Endothelial cell of umbilical vein (primary cell): ENCODE data around the gene ACSF3. TPM values are rescaled to one million over a fixed set of nuclear protein-coding genes. Genes with fewer than 3 reads are reported as not detected.

Experiments used
- BruUV-seq: library from RNA; stranded (reverse); fragments of 400-500 nt; replicated peaks from 2 replicates; lab custom pipeline; 2021; lab: Mats Ljungman, UMichigan
- CTCF ChIA-PET: fragments of 300-600, 350-600 bp; sonication (Branson Sonifier 250); formaldehyde crosslinking; loops from one replicate; lab custom pipeline; 2021; ENCODE audit warnings: antibody characterized with exemption, inconsistent platforms; lab: Charles Lee
- POLR2A ChIA-PET: fragments of 300-600, 350-600 bp; sonication (Branson Sonifier 250); formaldehyde crosslinking; loops from one replicate; lab custom pipeline; 2021; ENCODE audit warnings: antibody characterized with exemption, inconsistent platforms; lab: Charles Lee
- DNase-seq: peaks from one replicate; pipeline ENCODE4 v3.0.0-alpha.2; 2011; ENCODE audit warnings: low read depth, low spot score
- FAIRE-seq: peaks from 2 replicates; lab custom pipeline; 2011; peaks lifted over from hg19 to GRCh38; lab: Jason Lieb, UNC
- H2AFZ ChIP-seq: 2 replicates; pipeline ENCODE4 v1.6.0; 2012; ENCODE audit warnings: low read depth, low read length, control low read depth, inconsistent platforms
- H3K27ac ChIP-seq: 2 replicates; pipeline ENCODE4 v1.5.1; 2011; ENCODE audit warnings: low read depth, mild to moderate bottlenecking, control low read depth, low read length, moderate library complexity; ENCODE audit not compliant: insufficient read depth
- H3K27me3 ChIP-seq, 2 experiments: 2 replicates each; pipeline versions ENCODE4 v1.6.0 to v1.6.1; 2011; ENCODE audit warnings: low read length in 2 of 2, mixed read lengths in 1 of 2; ENCODE audit not compliant: control insufficient read depth in 2 of 2, insufficient read depth in 2 of 2
- H3K36me3 ChIP-seq, 2 experiments: 2 replicates in 1 of 2; 3 replicates in 1 of 2; pipeline ENCODE4 v1.5.1; 2011; ENCODE audit warnings: low read length in 2 of 2, mild to moderate bottlenecking in 1 of 2, moderate library complexity in 1 of 2; ENCODE audit not compliant: control insufficient read depth in 2 of 2, insufficient read depth in 2 of 2; ENCODE audit errors: extremely low read depth in 1 of 2
- H3K4me1 ChIP-seq: 3 replicates; pipeline ENCODE4 v1.5.1; 2011; ENCODE audit warnings: mild to moderate bottlenecking, low read length; ENCODE audit not compliant: control insufficient read depth, insufficient read depth; ENCODE audit errors: extremely low read depth
- H3K4me2 ChIP-seq: 2 replicates; pipeline ENCODE4 v1.6.1; 2011; ENCODE audit warnings: low read length, control low read depth, mixed read lengths; ENCODE audit not compliant: insufficient read depth
- H3K4me3 ChIP-seq, 3 experiments: fragments of 200-600 bp in 1 of 3; sonication (generic), shearing (Covaris generic) in 1 of 3; replicated peaks in 1 of 3; 2 replicates each; pipeline ENCODE4 v1.5.1; 2011 to 2016; ENCODE audit warnings: control low read depth in 3 of 3, low read length in 3 of 3, mild to moderate bottlenecking in 2 of 3, inconsistent platforms in 1 of 3, low read depth in 1 of 3, moderate library complexity in 1 of 3; ENCODE audit not compliant: insufficient read depth in 1 of 3
- H3K79me2 ChIP-seq: 2 replicates; pipeline ENCODE4 v1.6.0; 2012; ENCODE audit warnings: low read length, inconsistent platforms; ENCODE audit not compliant: control insufficient read depth, insufficient read depth
- H3K9ac ChIP-seq: replicated peaks from 2 replicates; pipeline ENCODE3; 2011; ENCODE audit warnings: low read length, control low read depth; ENCODE audit not compliant: insufficient read depth; ENCODE audit errors: extremely low read depth
- H3K9me1 ChIP-seq: replicated peaks from 3 replicates; pipeline ENCODE4 v1.6.0; 2011; ENCODE audit warnings: mild to moderate bottlenecking, low read length; ENCODE audit not compliant: control insufficient read depth, insufficient read depth; ENCODE audit errors: extremely low read depth
- H3K9me3 ChIP-seq: replicated peaks from 2 replicates; pipeline ENCODE4 v1.5.1; 2012; ENCODE audit warnings: low read length, inconsistent platforms; ENCODE audit not compliant: control insufficient read depth, insufficient read depth
- H4K20me1 ChIP-seq: replicated peaks from 2 replicates; pipeline ENCODE3; 2011; ENCODE audit warnings: mild to moderate bottlenecking, low read length; ENCODE audit not compliant: control insufficient read depth, insufficient read depth; ENCODE audit errors: extremely low read depth
- CTCF ChIP-seq, 2 donors: IDR thresholded peaks; 1 replicate in 1 of 2; 2 replicates in 1 of 2; pipeline ENCODE4 v1.5.1; 2011; ENCODE audit warnings: low read length in 2 of 2, mild to moderate bottlenecking in 2 of 2, moderate library complexity in 2 of 2, control low read depth in 1 of 2, inconsistent platforms in 1 of 2, low read depth in 1 of 2; ENCODE audit not compliant: insufficient read depth in 1 of 2; ENCODE audit errors: extremely low read depth in 1 of 2
- EZH2 ChIP-seq: IDR thresholded peaks from 2 replicates; pipeline ENCODE4 v1.6.1; 2012; ENCODE audit warnings: borderline replicate concordance, low read depth, mild to moderate bottlenecking, moderate library complexity, low read length, inconsistent platforms; ENCODE audit not compliant: severe bottlenecking
- FOS ChIP-seq: IDR thresholded peaks from 2 replicates; pipeline ENCODE4 v1.6.1; 2011; ENCODE audit warnings: mild to moderate bottlenecking, low read length, moderate library complexity, borderline replicate concordance; ENCODE audit not compliant: insufficient read depth
- GATA2 ChIP-seq: IDR thresholded peaks from 2 replicates; pipeline ENCODE4 v1.7.0; 2011; ENCODE audit warnings: low read depth, mild to moderate bottlenecking, moderate library complexity, mixed read lengths, low read length; ENCODE audit not compliant: insufficient read length, insufficient read depth
- JUN ChIP-seq: IDR thresholded peaks from 2 replicates; pipeline ENCODE4 v1.6.1; 2011; ENCODE audit warnings: borderline replicate concordance, low read depth; ENCODE audit not compliant: insufficient read length, insufficient read depth
- MAX ChIP-seq: IDR thresholded peaks from 2 replicates; pipeline ENCODE4 v1.6.1; 2011; ENCODE audit not compliant: insufficient read depth, insufficient read length
- MYC ChIP-seq: IDR thresholded peaks from one replicate; pipeline ENCODE4 v1.6.1; 2011; ENCODE audit warnings: mild to moderate bottlenecking, low read depth, low read length
- POLR2A ChIP-seq: IDR thresholded peaks from 2 replicates; pipeline ENCODE4 v1.6.1; 2012; ENCODE audit warnings: low read depth, mild to moderate bottlenecking, control low read depth, low read length
- POLR2AphosphoS5 ChIP-seq: IDR thresholded peaks from 2 replicates; pipeline ENCODE4 v1.6.1; 2012; ENCODE audit warnings: low read depth, mild to moderate bottlenecking, control low read depth, low read length, moderate library complexity; ENCODE audit not compliant: insufficient read depth
- dilution Hi-C: fragments of 300-500 bp; cut with MboI; formaldehyde crosslinking; loops from one replicate; pipeline ENCODE4 v1.15.0; 2019; ENCODE audit warnings: low sequenced_read_pairs; ENCODE audit not compliant: extremely low pct_ligation_motif_present
- intact Hi-C: fragments of 100-400 bp; cut with micrococcal nuclease; formaldehyde crosslinking; loops from one replicate; pipeline ENCODE4 v1.10.0; 2022
- polyA plus RNA-seq, 4 experiments: library from polyadenylated mRNA; depleted of rRNA in 3 of 4; stranded (reverse) in 3 of 4; unstranded in 1 of 4; fragments of >200 nt; gene quantifications; 2 replicates each; pipeline versions ENCODE4 v1.2.1 to v1.2.3, GENCODE V29; 2011 to 2012; ENCODE audit warnings: missing spikeins in 1 of 4
- total RNA-seq: library from RNA; stranded (reverse); gene quantifications from 2 replicates; pipeline ENCODE4 v1.2.3, GENCODE V29; 2021

Gene ACSF3
- total and polyA plus RNA-seq, 2 donors (not counting 3 experiments of a cell fraction or from before 2014, with no cell fraction given), result 18.6 to 33.2 TPM

GRCh38 chr16:89071686-89072547, 21.7 kb upstream of the ACSF3 start:
- Histone ChIP-seq H3K9me3 (no peaks in the 10 kb centered on the region), H3K4me3 (no peak overlapping the region), H3K9me1 (no peaks in the 10 kb centered on the region), H3K27ac (no peak overlapping the region), H3K79me2 (no peaks in the 10 kb centered on the region), H3K4me1 (no peaks in the 10 kb centered on the region), H3K36me3 (no peaks in the 10 kb centered on the region), H3K27me3 (no peaks in the 10 kb centered on the region), H3K9ac (no peak overlapping the region), H3K4me2 (no peak overlapping the region), H4K20me1 (no peaks in the 10 kb centered on the region), H2AFZ (no peak overlapping the region)
- TF ChIP-seq POLR2A, result no peak
- no peak for TF ChIP-seq GATA2
- no peak for TF ChIP-seq MAX
- TF ChIP-seq EZH2, result no peak
- TF ChIP-seq POLR2AphosphoS5, result no peak
- TF ChIP-seq CTCF (IDR thresholded peaks at IDR 0.05; ENCODE audit: extremely low read depth in 1 of 2, insufficient read depth in 1 of 2, low read depth in 1 of 2, low read length in 2 of 2), result no peak
- TF ChIP-seq FOS, result no peak
- TF ChIP-seq JUN, result no peak
- TF ChIP-seq MYC, result no peak
- dilution Hi-C loops (no loop called here), intact Hi-C loops (no loop called here)
- ChIA-PET POLR2A (no interaction called here), CTCF (no interaction called here)
- FAIRE-seq (no peak), DNase-seq (no peak)
- no TSS peak for BruUV-seq
